ENCODE data around the gene CMYA5.
"Not testable (repeated sequence)": the region's sequence is repeated elsewhere in the genome, so short reads cannot be mapped to it uniquely, and the experiment has no call there.

CMYA5 gene

DNA sequence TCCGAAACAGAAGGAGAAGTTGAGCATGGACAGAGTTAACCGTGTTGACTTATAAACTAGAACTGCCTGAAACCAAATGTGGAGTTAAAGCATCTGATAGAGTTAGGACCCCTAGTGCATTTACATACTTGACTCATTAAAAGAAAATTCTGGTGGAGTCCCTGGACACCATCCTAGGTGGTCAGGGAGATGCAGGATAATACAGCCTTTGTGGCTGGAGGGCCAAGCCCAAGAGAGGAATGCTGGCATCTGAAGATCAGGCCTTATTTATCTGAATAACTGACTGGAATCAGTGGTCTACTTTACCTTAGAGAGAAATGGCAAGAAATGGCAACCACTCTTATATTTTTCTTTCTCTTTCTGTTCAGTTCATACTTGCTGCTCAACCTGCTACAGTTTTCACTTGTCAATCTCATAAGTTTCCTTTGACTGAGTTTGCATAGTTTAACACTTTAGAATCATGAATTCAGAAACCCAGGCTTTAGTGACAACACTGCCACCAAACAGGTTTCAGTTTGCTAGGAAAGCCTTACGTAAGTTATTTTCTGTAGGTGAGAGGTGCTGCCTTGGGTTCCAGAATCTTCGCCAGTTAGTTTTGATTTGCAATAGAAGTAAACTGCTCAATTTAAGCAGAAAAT is 10.2 kb downstream of the CMYA5 start:
- no peak overlapping the region for H3K4me3 ChIP-seq (ENCODE audit: control insufficient read depth, low read depth, low read length)
- DNase-seq (ENCODE audit: low read depth) = no peak
- TF ChIP-seq CTCF (conservative IDR thresholded peaks at IDR 0.05; ENCODE audit: control insufficient read depth, insufficient read depth, low read depth, low read length) = no peak

DNA sequence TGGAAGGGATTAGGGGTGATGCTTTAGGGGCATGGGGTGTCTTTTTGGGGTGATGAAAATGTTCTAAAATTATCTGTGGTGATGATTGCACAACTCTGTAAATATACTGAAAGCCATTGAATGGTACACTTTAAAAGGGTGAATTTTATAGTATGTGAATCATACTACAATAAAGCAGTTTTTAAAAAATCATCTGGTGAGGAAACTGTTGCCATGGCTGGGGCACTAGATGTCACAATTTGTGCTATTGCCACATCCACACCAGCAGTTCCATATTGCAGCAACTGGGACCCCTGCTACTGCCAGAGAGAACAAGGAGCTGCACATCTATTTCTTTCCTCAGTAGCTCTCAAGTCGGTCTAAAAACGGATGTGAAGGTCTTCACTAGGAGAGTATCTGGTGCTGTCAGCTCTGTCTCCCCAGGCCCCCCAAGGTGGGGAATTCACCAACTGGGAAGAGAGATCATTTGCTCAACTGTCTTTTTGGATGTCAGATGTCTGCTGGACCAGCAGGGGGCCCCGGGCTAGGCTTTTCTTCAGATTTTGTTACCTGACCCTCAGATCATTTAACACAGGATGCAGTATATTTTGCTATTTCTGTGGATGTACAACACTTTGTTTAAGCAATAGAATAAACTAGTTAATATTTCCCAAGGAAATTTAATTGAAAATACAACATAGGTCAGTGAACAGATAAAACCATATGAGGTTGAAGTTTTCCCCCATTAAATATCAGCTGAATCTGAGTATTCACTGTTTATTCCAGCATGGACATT is 13.2 kb downstream of the CMYA5 start:
- no peak overlapping the region for H3K4me3 ChIP-seq (ENCODE audit: control insufficient read depth, low read depth, low read length)
- DNase-seq (ENCODE audit: low read depth) = peak; percentile 51
- peak; percentile 64 for TF ChIP-seq CTCF (conservative IDR thresholded peaks at IDR 0.05; ENCODE audit: control insufficient read depth, insufficient read depth, low read depth, low read length)

GRCh38 chr5:79703381-79703645 is 13.7 kb downstream of the CMYA5 start:
- no peak for DNase-seq (ENCODE audit: low read depth)
- TF ChIP-seq CTCF (conservative IDR thresholded peaks at IDR 0.05; ENCODE audit: control insufficient read depth, insufficient read depth, low read depth, low read length) = no peak
- no peak overlapping the region for H3K4me3 ChIP-seq (ENCODE audit: control insufficient read depth, low read depth, low read length)

- DNase-seq (ENCODE audit: low read depth) = no peak
- H3K4me3 ChIP-seq (ENCODE audit: control insufficient read depth, low read depth, low read length) = no peak overlapping the region
Observed at GRCh38 chr5:79704553-79704952, 14.9 kb downstream of the CMYA5 start.

GRCh38 chr5:79705632-79706031 is 16.0 kb downstream of the CMYA5 start:
- TF ChIP-seq CTCF (conservative IDR thresholded peaks at IDR 0.05; ENCODE audit: control insufficient read depth, insufficient read depth, low read depth, low read length) = no peak
- no peak for DNase-seq (ENCODE audit: low read depth)
- H3K4me3 ChIP-seq (ENCODE audit: control insufficient read depth, low read depth, low read length) = no peak overlapping the region

More at GRCh38 chr5:79704553-79704952, 14.9 kb downstream of the CMYA5 start:
- no peak for TF ChIP-seq CTCF (conservative IDR thresholded peaks at IDR 0.05; ENCODE audit: control insufficient read depth, insufficient read depth, low read depth, low read length)

- not testable (repeated sequence) for DNase-seq (ENCODE audit: low read depth); H3K4me3 ChIP-seq (ENCODE audit: control insufficient read depth, low read depth, low read length)
Observed at GRCh38 chr5:79706317-79706716, 16.7 kb downstream of the CMYA5 start.

GRCh38 chr5:79707535-79707934 is 17.9 kb downstream of the CMYA5 start:
- no peak for DNase-seq (ENCODE audit: low read depth)
- no peak overlapping the region for H3K4me3 ChIP-seq (ENCODE audit: control insufficient read depth, low read depth, low read length)
- TF ChIP-seq CTCF (conservative IDR thresholded peaks at IDR 0.05; ENCODE audit: control insufficient read depth, insufficient read depth, low read depth, low read length) = no peak
